Stimulated activated CD4-positive, alpha-beta T cell treated with anti-CD3 and anti-CD28 coated beads, Interleukin-2, amount 100 ng/mL, for 24 hours (primary cell): ENCODE data around the gene CCDC40.

Experiments used
- DNase-seq, 2 donors: peaks; one replicate each; pipeline ENCODE4 v3.0.0-alpha.2; 2020

CCDC40 gene

GRCh38 chr17:80053102-80053501 lies 16.7 kb downstream of the CCDC40 start:
- DNase-seq = no peak

- DNase-seq = no peak
These were observed 19.2 kb downstream of the CCDC40 start for GRCh38 chr17:80055597-80055996.

- DNase-seq = no peak
These were observed 22.0 kb downstream of the CCDC40 start for GRCh38 chr17:80058311-80058955.

- DNase-seq = no peak
These were observed 24.2 kb downstream of the CCDC40 start for GRCh38 chr17:80060644-80061043.

- DNase-seq = no peak
These were observed 25.0 kb downstream of the CCDC40 start for GRCh38 chr17:80061421-80061820.

- no peak for DNase-seq
These were observed 27.6 kb downstream of the CCDC40 start for GRCh38 chr17:80063830-80064585.

- DNase-seq = no peak
These were observed 28.3 kb downstream of the CCDC40 start for GRCh38 chr17:80064696-80065095.

GRCh38 chr17:80065478-80066170 lies 29.2 kb downstream of the CCDC40 start:
- no peak for DNase-seq

GRCh38 chr17:80067393-80067986 lies 31.0 kb downstream of the CCDC40 start:
- no peak for DNase-seq

- no peak for DNase-seq
These were observed 32.1 kb downstream of the CCDC40 start for GRCh38 chr17:80068301-80069222.

GRCh38 chr17:80070375-80071115 lies 34.1 kb downstream of the CCDC40 start:
- DNase-seq = no peak

GRCh38 chr17:80071116-80071841 lies 34.8 kb downstream of the CCDC40 start:
- no peak for DNase-seq

GRCh38 chr17:80072410-80072809 lies 36.0 kb downstream of the CCDC40 start:
- DNase-seq = no peak

GRCh38 chr17:80080081-80080480 lies 43.6 kb downstream of the CCDC40 start:
- no peak for DNase-seq

GRCh38 chr17:80081596-80081995 lies 45.2 kb downstream of the CCDC40 start:
- no peak for DNase-seq

GRCh38 chr17:80082403-80083135 lies 46.1 kb downstream of the CCDC40 start:
- DNase-seq = peak; percentile 66 to 70

GRCh38 chr17:80083136-80083661 lies 46.8 kb downstream of the CCDC40 start:
- no peak for DNase-seq

- DNase-seq = no peak
These were observed 48.3 kb downstream of the CCDC40 start for GRCh38 chr17:80084773-80085172.

GRCh38 chr17:80086081-80086480 lies 49.6 kb downstream of the CCDC40 start:
- no peak for DNase-seq

- no peak for DNase-seq
These were observed 50.2 kb downstream of the CCDC40 start for GRCh38 chr17:80086616-80087015.
